BJ (cell line): ENCODE results near the gene RPL26. TPM values are rescaled to one million over a fixed set of nuclear protein-coding genes. Genes with fewer than 3 reads are reported as not detected.

Source experiments
- CTCF ChIA-PET: fragments of 350-600 bp; formaldehyde crosslinking; extraction: SDS; loops from one replicate; lab custom pipeline; 2021; ENCODE audit warnings: antibody characterized with exemption, inconsistent platforms; lab: Yijun Ruan, JAX
- POLR2A ChIA-PET: fragments of 300-600 bp; sonication (Branson Sonifier 250); formaldehyde crosslinking; extraction: SDS; loops from one replicate; lab custom pipeline; 2021; ENCODE audit warnings: antibody characterized with exemption; lab: Charles Lee
- DNase-seq: peaks from one replicate; pipeline ENCODE4 v3.0.0-alpha.2; 2011; ENCODE audit warnings: low read depth
- H3K27me3 ChIP-seq: 2 replicates; pipeline ENCODE4 v1.6.0; 2011; ENCODE audit warnings: low read length; ENCODE audit not compliant: control insufficient read depth, insufficient read depth
- H3K36me3 ChIP-seq: 2 replicates; pipeline ENCODE4 v1.5.1; 2011; ENCODE audit warnings: low read length; ENCODE audit not compliant: control insufficient read depth, insufficient read depth
- H3K4me3 ChIP-seq: 2 replicates; pipeline ENCODE4 v1.5.1; 2011; ENCODE audit warnings: low read depth, mild to moderate bottlenecking, control low read depth, low read length
- polyA plus RNA-seq: library from polyadenylated mRNA; depleted of rRNA; stranded (reverse); fragments of >200 nt; gene quantifications from 2 replicates; pipeline ENCODE4 v1.2.3, GENCODE V29; 2011
- TF ChIP-seq, protein P1 (sequence below): IDR thresholded peaks from 2 replicates; pipeline ENCODE4 v1.5.1; 2011; ENCODE audit warnings: low read depth, mild to moderate bottlenecking, control low read depth, inconsistent platforms, low read length, moderate library complexity; ENCODE audit not compliant: insufficient read depth

The RPL26 gene
- polyA plus RNA-seq, 1 experiment = 2,021 TPM

DNA sequence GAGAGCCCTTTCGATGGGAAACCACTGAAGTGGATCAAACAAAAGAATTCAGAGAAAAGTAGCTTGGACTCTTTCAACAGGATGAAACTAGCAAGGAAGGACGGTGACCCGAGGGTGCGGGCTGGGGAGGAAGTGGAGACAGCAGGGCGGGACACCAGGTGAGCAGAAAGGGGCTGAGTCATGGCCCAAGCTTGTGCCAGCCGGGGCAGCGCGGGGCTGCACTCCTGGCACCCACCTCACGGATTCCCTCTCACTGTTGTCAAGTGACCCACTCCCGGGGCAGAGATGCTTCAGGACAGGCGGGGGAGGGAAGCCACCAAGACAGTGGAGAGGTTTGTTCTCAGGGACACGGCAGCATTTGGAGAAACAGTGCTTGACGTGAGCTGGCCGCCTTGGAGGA lies 25.4 kb upstream of the RPL26 start:
- H3K4me3 ChIP-seq = no peak overlapping the region

DNA sequence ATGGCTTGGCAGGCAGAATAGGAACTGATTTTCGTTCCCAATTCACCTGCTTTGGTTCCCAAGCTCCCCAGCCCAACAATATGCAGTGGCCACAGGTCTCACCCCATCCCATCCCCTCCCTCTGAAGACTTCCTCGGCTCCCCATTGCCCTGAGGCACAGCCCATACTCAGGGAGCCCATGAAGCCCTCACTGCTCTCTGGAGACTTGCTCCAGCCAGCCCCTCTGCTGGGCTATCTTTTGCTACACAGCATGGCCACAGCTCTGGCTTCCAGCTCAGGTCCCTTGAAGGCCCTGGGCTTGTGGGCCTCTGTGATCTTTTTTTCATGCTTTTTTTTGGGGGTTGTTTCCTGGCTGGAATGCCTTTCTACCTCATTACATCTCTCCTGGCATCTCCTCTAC lies 23.2 kb upstream of the RPL26 start:
- CTCF ChIA-PET = interaction anchor here (0.6 to 2.0 kb wide), 3 partner anchors 10 to 339 kb away, joined by 3 to 6 read pairs (median 4); no protein-coding TSS in a partner anchor
- Histone ChIP-seq H3K4me3 (no peak overlapping the region), H3K27me3 (peaks cover 1% of the 10 kb centered on the region; the same call in 1 of the 2 replicates), H3K36me3 (no peaks in the 10 kb centered on the region)
- TF ChIP-seq, protein P1, sequence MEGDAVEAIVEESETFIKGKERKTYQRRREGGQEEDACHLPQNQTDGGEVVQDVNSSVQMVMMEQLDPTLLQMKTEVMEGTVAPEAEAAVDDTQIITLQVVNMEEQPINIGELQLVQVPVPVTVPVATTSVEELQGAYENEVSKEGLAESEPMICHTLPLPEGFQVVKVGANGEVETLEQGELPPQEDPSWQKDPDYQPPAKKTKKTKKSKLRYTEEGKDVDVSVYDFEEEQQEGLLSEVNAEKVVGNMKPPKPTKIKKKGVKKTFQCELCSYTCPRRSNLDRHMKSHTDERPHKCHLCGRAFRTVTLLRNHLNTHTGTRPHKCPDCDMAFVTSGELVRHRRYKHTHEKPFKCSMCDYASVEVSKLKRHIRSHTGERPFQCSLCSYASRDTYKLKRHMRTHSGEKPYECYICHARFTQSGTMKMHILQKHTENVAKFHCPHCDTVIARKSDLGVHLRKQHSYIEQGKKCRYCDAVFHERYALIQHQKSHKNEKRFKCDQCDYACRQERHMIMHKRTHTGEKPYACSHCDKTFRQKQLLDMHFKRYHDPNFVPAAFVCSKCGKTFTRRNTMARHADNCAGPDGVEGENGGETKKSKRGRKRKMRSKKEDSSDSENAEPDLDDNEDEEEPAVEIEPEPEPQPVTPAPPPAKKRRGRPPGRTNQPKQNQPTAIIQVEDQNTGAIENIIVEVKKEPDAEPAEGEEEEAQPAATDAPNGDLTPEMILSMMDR = no peak
- DNase-seq = no peak
- POLR2A ChIA-PET = no interaction called here

More for the DNA sequence above, 25.4 kb upstream of the RPL26 start:
- ChIA-PET CTCF (interaction anchor here (1.2 to 2.8 kb wide), 3 partner anchors 27 to 377 kb away, joined by 3 to 18 read pairs (median 11); partner anchors contain the start of gene NDEL1), POLR2A (no interaction called here)
- H3K27me3 ChIP-seq = peaks cover 1% of the 10 kb centered on the region; the same call in 1 of the 2 replicates
- TF ChIP-seq, protein P1 = no peak
- no peaks in the 10 kb centered on the region for H3K36me3 ChIP-seq
- DNase-seq = no peak

DNA sequence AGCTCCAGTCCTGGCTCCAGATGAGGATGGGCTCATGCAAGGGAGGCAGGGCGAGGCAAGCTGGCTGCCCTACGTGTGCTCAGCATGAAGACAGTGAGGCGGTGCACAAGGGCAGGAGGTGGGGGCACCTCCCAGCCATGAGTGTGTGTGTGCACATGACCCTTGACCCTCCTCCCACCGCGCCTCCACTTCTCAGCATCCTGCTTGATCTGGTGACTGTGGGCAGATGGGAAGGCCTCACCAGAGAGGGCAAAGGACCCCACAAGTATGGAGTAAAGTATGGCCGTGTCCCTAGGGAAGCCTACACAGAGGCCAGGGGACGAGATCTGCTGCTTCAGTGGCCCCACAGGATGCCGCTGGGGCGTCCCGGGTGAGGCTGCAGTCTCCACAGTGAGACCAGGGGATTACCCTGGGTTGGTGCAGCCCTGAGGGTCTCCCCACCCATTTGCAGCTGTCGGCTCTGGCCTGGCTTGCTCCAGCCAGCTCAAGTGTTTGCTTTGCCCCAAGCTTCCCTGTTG lies 22.6 kb upstream of the RPL26 start:
- DNase-seq = no peak
- H3K27me3 ChIP-seq = peaks cover 2% of the 10 kb centered on the region; the same call in 1 of the 2 replicates
- CTCF ChIA-PET = interaction anchor here (0.6 to 2.0 kb wide), 3 partner anchors 9 to 340 kb away, joined by 3 to 6 read pairs (median 4); no protein-coding TSS in a partner anchor
- POLR2A ChIA-PET = no interaction called here
- no peak overlapping the region for H3K4me3 ChIP-seq
- TF ChIP-seq, protein P1 = no peak
- H3K36me3 ChIP-seq = no peaks in the 10 kb centered on the region

DNA sequence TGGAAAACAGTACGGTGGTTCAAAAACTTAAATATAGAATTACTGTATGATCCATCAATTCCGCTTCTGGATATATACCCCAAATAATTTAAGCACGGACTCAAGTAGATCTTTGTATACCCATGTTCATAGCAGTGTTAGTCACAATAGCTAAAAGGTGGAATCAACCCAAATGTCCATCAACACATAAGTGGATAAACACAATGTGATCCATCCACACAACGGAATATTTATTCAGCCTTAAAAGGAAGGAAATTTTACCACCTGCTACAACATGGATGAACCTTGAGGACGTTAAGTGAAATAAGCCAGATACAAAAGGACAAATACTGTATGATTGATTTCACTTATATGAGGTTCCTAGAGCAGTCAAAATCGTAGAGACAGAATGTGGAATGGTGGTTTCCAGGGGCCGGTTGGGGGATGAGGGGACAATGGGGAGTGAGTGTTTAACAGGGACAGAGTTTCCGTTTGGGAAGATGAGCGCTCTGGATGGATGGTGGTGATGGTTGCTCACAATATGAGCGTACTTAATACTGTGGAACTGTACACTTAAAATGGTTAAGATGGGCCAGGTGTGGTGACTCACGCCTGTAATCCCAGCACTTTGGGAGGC lies 20.0 kb upstream of the RPL26 start:
- no peak for DNase-seq
- POLR2A ChIA-PET = no interaction called here
- H3K4me3 ChIP-seq = no peak overlapping the region
- TF ChIP-seq, protein P1 = no peak
- H3K27me3 ChIP-seq = peaks cover 6% of the 10 kb centered on the region; the same call in 1 of the 2 replicates
- CTCF ChIA-PET = interaction anchor here (1.9 kb wide), 1 partner anchor 19 kb away, joined by 6 read pairs; no protein-coding TSS in a partner anchor
- H3K36me3 ChIP-seq = no peaks in the 10 kb centered on the region

DNA sequence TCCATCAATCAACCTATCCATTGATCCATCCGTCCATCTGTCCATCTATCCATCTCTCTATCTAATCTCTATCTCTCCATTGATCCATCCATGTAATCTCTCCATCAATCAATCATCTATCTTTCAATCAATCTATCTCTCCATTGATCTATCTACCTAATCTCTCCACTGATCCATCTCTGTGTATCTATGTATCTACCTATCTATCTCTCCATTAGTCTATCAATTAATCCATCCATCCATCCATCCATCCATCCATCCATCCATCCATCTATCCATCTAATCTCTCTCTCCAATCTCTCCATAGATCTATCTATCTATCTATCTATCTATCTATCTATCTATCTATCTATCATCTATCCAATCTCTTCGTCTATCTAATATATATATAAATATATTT lies 18.1 kb upstream of the RPL26 start:
- Histone ChIP-seq H3K4me3 (no peak overlapping the region), H3K27me3 (peaks cover 13% of the 10 kb centered on the region; the same call in 1 of the 2 replicates), H3K36me3 (no peaks in the 10 kb centered on the region)
- ChIA-PET CTCF (interaction anchor here (0.8 kb wide), 1 partner anchor 9 kb away, joined by 3 read pairs; no protein-coding TSS in a partner anchor), POLR2A (no interaction called here)
- TF ChIP-seq, protein P1 = no peak
- DNase-seq = no peak
